ENCODE measurements around the gene PRKCE.

The PRKCE gene

GRCh38 chr2:45946023-45946422, 294.5 kb downstream of the PRKCE start:
- no peak for DNase-seq

DNA sequence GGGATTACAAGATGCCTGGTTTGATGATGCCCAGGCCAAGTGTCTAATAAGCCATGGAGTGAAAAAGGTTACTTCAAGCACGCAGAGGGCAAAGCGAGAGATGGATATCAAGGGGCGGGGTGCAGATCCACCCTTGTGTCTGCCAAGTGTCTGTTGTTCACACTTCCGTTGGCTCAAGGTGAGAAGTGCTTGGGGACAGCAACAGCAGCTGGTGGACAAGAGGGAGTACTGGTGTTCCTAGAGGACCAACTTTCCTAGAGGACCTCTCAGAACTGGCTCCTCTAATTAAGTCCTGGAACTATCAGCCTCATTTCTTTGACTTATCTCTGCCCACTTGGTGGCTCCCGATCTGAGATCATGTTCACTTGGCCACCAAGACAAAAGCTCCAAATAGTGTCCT, 299.1 kb downstream of the PRKCE start:
- no peak for DNase-seq

DNA sequence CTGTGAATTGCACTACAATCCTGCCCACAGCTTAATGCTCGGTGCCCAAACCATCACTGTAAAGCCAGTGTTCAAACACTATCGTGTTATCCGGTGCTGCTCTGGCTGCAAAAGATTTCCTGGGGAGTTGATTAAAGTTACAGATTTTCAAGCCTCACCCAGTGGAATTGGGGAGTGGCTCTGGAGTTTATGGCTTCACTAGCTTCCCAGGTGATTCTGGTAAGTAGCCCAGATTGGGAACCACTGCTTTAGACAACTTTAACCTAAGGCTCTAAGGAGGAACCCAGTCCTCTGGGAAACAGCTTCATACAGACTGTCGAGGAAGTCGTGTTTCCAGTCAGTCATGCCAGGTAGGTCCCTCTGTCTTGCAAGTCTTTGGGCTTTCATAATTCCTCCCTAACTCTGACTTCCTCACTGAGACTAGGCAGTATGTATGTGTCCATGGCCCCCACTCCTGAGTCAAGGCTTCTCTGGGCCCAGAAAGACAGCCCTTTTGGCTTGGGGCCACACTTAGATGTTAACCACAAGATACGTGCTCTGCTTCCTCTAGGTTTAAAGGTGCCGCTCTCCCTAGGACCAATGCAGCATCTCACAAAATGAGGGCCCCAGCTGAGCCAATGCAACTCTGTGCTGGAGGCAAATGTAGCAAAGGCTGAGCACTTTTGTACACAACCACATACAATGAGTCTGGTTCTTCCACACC, 299.7 kb downstream of the PRKCE start:
- no peak for DNase-seq

DNA sequence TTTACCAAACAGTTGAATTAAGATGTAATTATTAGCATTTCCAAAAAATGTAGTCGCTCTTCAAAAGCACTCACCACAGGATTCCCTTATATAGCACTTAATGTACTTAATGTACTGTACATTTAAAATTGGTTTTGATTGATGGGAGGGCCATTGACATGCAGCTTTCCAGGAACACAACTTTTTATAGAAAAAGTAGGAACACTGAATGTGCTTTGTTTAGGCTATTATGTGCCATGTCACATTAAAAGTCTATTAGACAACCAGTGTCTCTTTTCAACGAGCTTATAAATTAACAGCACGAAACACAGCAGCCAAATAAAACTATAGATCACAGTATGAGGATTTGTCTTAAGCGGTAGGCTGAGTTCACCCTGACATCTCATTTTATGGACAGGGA, 301.1 kb downstream of the PRKCE start:
- DNase-seq: no peak

DNA sequence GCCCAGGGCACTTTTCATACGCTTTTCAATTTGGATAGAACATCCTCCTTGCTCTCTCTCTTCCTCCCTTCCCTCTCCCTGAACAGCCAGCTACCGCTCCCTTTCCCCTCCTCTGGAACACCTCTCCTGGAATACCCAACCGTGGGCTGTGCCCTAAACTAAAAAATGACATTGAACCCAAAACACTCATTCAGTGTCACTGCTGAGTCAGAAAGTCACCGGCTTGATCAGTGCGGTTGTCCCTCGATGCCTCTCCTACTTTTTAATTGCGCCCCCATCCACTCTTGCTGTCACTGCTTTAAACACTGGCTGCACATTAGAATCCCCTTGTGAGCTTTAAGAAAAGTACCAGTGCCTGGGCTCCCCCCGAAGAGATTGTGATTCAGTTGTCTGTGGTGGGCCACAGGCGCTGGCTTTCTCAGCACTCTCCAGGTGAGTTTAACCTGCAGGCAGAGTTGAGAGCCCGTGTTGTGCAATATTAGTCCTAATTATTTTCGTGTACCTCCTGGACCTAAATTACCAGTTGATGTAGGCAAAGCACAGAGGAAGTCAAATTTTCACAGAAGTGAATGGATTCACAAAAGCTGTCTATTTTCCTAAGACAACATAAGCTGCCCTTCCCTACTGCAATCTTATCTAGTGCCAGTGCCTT, 302.0 kb downstream of the PRKCE start:
- DNase-seq: no peak

DNA sequence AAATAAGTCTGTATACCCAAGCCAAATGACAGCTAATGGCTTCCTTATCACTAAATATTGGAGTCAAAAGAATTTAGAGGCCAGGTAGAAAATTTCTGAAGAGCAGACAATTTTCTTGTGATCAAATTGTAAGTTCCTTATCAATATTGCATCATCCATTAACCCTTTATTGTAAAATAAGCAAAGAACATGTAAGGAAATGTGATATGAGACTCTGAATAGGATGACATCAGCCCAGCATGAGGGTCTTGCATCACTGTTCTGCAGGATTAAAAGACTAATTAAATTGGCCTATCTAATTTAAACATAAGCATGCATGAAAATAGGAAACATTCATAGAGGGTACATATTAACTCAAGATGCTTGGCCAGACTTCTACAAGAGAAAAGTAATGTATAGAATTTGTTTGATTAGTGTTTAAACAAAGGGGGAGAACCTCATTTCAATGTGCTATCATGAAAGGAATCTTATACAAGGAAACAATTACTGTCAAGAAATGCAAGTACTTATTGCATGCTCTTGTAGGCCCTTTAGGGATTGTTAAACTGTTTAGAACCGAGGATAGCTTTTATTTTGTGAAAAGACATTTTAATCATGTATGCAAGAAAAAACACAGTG, 302.9 kb downstream of the PRKCE start:
- DNase-seq: no peak

GRCh38 chr2:45957533-45958227, 306.2 kb downstream of the PRKCE start:
- DNase-seq: no peak

GRCh38 chr2:45960057-45960863, 308.8 kb downstream of the PRKCE start:
- DNase-seq: no peak

DNA sequence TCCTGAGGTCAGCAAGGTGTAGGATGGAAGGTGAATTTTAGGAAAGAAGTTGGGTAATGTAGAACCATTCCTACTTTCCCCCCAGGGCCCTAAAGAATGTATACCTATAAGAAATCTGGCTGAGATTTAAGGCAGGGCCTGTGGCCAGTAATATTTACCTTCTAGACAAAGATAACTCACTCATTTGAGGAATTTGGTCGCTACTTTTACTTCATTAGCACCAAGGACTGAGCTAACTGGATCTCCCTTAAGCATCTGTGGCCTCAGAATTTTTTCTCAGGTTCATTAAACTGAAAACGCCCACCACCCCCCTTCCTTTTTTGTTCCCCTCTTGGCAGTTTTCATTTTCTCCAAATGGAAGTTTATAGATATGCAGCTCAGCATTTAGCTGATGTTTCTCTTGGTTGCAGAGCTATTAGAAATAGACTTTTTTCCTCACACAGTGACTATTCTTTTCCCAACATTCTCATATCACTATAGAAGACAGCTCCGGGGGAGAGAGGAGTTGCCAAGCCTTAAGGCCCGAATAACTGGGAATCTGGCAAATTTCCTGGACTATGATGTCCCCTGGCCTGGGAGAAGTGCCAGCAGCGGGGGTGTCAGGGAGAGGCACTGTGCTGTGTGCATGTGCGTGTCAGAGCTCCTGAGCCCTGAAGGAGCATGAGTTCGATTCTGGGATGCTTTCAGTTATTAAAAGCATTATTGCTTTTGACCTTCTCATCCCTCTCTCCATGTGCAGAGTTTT, 310.9 kb downstream of the PRKCE start:
- DNase-seq: no peak

GRCh38 chr2:45963816-45964215, 312.3 kb downstream of the PRKCE start:
- DNase-seq: no peak

GRCh38 chr2:45964223-45964841, 312.9 kb downstream of the PRKCE start:
- DNase-seq: peak in 1 of 2 experiments; percentile 3

DNA sequence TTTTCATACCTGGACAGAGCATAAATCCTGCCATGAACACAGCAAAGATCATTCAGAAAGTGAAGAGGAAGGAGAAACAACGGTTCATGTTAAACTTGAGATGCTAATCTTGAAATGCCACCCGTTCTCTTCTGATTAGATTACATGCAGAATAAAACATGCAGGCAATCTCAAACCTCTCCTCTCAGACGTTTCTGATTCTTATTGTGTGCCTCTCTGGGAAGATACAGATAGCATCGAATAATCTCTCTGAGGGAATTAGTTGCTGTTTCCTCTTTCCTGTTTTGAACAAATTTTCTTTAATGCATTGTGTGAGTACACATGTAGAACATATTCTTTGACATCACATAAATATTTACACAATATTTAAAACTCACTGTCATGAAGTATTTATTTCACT, 313.4 kb downstream of the PRKCE start:
- DNase-seq: no peak

DNA sequence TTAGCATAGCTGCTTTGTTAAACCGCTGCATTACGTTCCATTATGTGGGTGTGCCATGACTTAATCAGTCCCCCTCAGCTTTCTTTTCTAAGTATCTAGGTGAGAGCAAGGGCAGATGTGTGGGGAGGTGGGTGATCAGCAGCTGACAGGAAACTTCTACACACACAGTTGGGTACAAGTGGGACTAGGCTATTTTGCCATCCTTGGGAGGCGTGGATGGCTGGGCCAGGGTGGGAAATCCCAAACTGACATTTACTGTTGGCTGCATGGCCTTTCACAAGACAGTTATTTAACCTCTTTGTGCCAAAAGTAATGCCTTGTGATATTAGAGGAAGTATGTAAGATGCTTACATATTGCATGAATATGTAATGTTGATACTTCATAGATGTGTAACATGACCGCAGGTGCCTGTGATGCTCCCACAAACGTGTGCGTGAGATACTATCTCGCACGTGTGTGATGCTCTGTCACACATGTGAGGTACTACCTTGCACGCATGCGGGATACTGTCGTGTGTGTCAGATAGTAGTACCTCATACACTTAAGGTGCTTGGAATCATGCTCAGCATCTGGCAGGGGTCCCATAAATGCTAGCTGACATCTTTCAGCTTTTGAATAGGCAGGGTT, 314.5 kb downstream of the PRKCE start:
- no peak for DNase-seq

GRCh38 chr2:45968946-45969584, 317.6 kb downstream of the PRKCE start:
- peak in 1 of 2 experiments; percentile 7 for DNase-seq

DNA sequence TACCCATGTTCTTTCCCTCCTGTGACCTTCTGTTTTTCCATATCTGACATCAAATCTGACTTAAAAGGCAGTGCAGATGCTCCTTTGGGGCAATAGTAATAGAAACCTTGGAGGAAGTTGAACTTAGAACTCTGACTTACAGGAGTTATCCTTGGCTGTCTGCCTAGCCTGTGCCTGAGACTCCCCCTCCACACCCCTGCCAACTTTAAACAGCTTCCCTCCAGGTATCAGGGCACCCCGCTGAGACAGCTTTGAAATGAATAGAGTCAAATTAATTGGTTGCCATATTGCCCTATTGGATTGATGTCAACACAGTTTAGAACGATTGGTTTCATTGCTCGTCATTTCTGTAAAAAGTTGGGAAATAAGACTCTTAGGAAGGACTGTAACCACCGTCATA, 322.0 kb downstream of the PRKCE start:
- no peak for DNase-seq

DNA sequence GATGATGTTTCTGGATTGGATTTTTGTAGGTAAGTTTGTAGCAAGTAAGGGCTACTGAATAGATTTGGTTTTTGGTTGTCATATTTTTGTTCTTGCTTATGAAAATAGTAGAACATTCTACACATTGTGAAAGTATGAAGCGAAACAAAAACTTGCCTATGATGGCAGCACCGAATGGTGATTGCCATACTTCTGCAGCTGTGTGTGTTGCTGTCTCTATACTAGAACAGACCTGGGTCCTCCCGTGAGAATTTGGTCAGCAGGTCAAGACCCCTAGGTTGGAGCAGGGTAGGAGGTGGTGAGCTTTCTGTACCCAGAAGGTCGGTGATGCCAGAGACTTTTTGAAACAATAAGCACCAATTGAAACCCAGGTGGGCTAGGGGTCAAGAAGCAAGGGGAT, 322.6 kb downstream of the PRKCE start:
- no peak for DNase-seq

DNA sequence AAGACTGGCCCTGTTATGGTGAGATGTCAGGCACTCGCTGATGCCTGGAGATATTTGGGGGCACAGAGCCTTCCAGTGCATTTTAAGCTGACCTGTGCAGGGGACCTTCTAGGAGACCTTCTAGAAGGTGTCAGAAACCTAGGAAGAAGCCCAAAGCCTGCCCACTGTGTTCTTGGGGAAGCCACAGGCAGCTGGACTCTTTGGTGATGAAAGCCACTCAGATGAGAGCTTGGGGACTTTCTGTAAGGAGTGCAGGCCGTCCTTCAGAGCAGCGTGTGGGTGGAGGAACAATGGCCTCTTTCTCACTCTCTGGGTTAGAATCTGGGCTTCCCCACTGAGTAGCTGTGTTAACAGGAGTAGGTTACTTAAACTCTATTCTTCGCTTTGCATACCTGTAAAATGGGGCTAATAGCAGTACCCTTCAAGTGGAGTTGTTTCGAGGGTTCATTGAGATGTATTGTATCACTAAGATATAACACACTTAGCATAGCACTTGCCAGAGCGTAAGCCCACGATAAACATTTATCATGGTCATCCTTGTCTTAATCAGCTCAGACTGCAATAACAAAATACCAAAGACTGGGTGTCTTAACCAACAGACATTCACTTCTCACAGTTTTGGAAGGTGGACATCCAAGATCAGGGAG, 323.4 kb downstream of the PRKCE start:
- DNase-seq: no peak

GRCh38 chr2:45975752-45976517, 324.5 kb downstream of the PRKCE start:
- no peak for DNase-seq

GRCh38 chr2:45978302-45978859, 326.9 kb downstream of the PRKCE start:
- no peak for DNase-seq
